Measurements from ENCODE around the gene STARD13.

STARD13 gene

GRCh38 chr13:33106656-33107360 lies 178.7 kb downstream of the STARD13 start:
- in situ Hi-C loops (cut with MboI; ENCODE audit: low sequenced_read_pairs, unreplicated experiment): no loop called here
- no peak for TF ChIP-seq CTCF (IDR thresholded peaks at IDR 0.05; ENCODE audit: borderline replicate concordance, control extremely low read depth, extremely low read depth, insufficient read depth, missing control alignments)
- DNase-seq (ENCODE audit: low spot score): peak; percentile 42

- in situ Hi-C loops (cut with MboI; ENCODE audit: low sequenced_read_pairs, unreplicated experiment): no loop called here
- TF ChIP-seq CTCF (IDR thresholded peaks at IDR 0.05; ENCODE audit: borderline replicate concordance, control extremely low read depth, extremely low read depth, insufficient read depth, missing control alignments): no peak
- no peak for DNase-seq (ENCODE audit: low spot score)
Measured at GRCh38 chr13:33105387-33106005, 180.1 kb downstream of the STARD13 start.

GRCh38 chr13:33103457-33103856 lies 182.1 kb downstream of the STARD13 start:
- DNase-seq (ENCODE audit: low spot score): no peak
- no peak for TF ChIP-seq CTCF (IDR thresholded peaks at IDR 0.05; ENCODE audit: borderline replicate concordance, control extremely low read depth, extremely low read depth, insufficient read depth, missing control alignments)
- in situ Hi-C loops (cut with MboI; ENCODE audit: low sequenced_read_pairs, unreplicated experiment): no loop called here

- no peak for TF ChIP-seq CTCF (IDR thresholded peaks at IDR 0.05; ENCODE audit: borderline replicate concordance, control extremely low read depth, extremely low read depth, insufficient read depth, missing control alignments)
- in situ Hi-C loops (cut with MboI; ENCODE audit: low sequenced_read_pairs, unreplicated experiment): no loop called here
- DNase-seq (ENCODE audit: low spot score): no peak
Measured at GRCh38 chr13:33101835-33102234, 183.7 kb downstream of the STARD13 start.

GRCh38 chr13:33100886-33101285 lies 184.7 kb downstream of the STARD13 start:
- in situ Hi-C loops (cut with MboI; ENCODE audit: low sequenced_read_pairs, unreplicated experiment): no loop called here
- TF ChIP-seq CTCF (IDR thresholded peaks at IDR 0.05; ENCODE audit: borderline replicate concordance, control extremely low read depth, extremely low read depth, insufficient read depth, missing control alignments): no peak
- DNase-seq (ENCODE audit: low spot score): no peak

GRCh38 chr13:33099860-33100259 lies 185.7 kb downstream of the STARD13 start:
- DNase-seq (ENCODE audit: low spot score): no peak
- TF ChIP-seq CTCF (IDR thresholded peaks at IDR 0.05; ENCODE audit: borderline replicate concordance, control extremely low read depth, extremely low read depth, insufficient read depth, missing control alignments): no peak
- in situ Hi-C loops (cut with MboI; ENCODE audit: low sequenced_read_pairs, unreplicated experiment): no loop called here

Measured in GM13976 (cell line).